HepG2 (cell line): ENCODE measurements around the gene ITGAV. TPM values are rescaled to one million over a fixed set of nuclear protein-coding genes. Genes with fewer than 3 reads are reported as not detected.

Experiments used
- ATAC-seq: fragments of 200-7000 bp; cut with Tn5 transposase; 3 replicates; pipeline ENCODE4 v1.9.1; 2020; ENCODE audit warnings: mild to moderate bottlenecking, moderate library complexity
- BruUV-seq: library from RNA; stranded (reverse); fragments of 400-500 nt; replicated peaks from 2 replicates; lab custom pipeline; 2021; lab: Mats Ljungman, UMichigan
- CTCF ChIA-PET: fragments of 300-600 bp; formaldehyde crosslinking; extraction: SDS; loops from one replicate; lab custom pipeline; 2021; ENCODE audit warnings: low total read pairs, inconsistent platforms, low intra/inter-chr PET ratio; lab: Yijun Ruan, JAX
- POLR2A ChIA-PET: fragments of 350-600 bp; sonication (Branson Sonifier 250); formaldehyde crosslinking; loops from one replicate; lab custom pipeline; 2020; ENCODE audit warnings: antibody characterized with exemption, inconsistent platforms; lab: Yijun Ruan, JAX
- DNase-seq: peaks from one replicate; pipeline ENCODE4 v3.0.0-alpha.2; 2015; ENCODE audit warnings: low spot score
- FAIRE-seq: peaks from 3 replicates; lab custom pipeline; 2011; peaks lifted over from hg19 to GRCh38; lab: Jason Lieb, UNC
- H2AFZ ChIP-seq: one replicate; pipeline ENCODE4 v1.6.1; 2011; ENCODE audit warnings: low read length, inconsistent platforms
- H3K27ac ChIP-seq: fragments of 300-600 bp; 3 replicates; pipeline ENCODE4 v1.8.0; 2011; ENCODE audit warnings: mixed run types, mild to moderate bottlenecking, mixed read lengths, low read length, inconsistent platforms; ENCODE audit not compliant: insufficient read depth; ENCODE audit errors: extremely low read length
- H3K27me3 ChIP-seq, 2 experiments: fragments of 200-600 bp in 1 of 2; 2 replicates in 1 of 2; 3 replicates in 1 of 2; pipeline versions ENCODE4 v1.6.0 to v1.8.0; 2011; ENCODE audit warnings: low read length in 2 of 2, mild to moderate bottlenecking in 2 of 2, moderate library complexity in 2 of 2, inconsistent platforms in 1 of 2; ENCODE audit not compliant: insufficient read depth in 2 of 2, control insufficient read depth in 1 of 2
- H3K36me3 ChIP-seq, 2 experiments: fragments of 200-600 bp in 1 of 2; replicated peaks in 1 of 2; 2 replicates in 1 of 2; 3 replicates in 1 of 2; pipeline versions ENCODE4 v1.5.1 to v1.8.0; 2011; ENCODE audit warnings: low read length in 2 of 2, inconsistent platforms in 1 of 2; ENCODE audit not compliant: insufficient read depth in 2 of 2, control insufficient read depth in 1 of 2
- H3K4me1 ChIP-seq: 2 replicates; pipeline ENCODE4 v1.5.1; 2012; ENCODE audit warnings: low read length, inconsistent platforms; ENCODE audit not compliant: insufficient read depth
- H3K4me2 ChIP-seq: 2 replicates; pipeline ENCODE4 v1.6.0; 2011; ENCODE audit warnings: low read depth, low read length, inconsistent platforms
- H3K4me3 ChIP-seq, 3 experiments: fragments of 200-600 bp in 1 of 3; sonication (generic), shearing (Covaris generic) in 1 of 3; replicated peaks in 1 of 3; 2 replicates each; pipeline ENCODE4 v1.5.1; 2011 to 2016; ENCODE audit warnings: low read length in 3 of 3, inconsistent platforms in 2 of 3, low read depth in 2 of 3, mild to moderate bottlenecking in 2 of 3, control low read depth in 1 of 3, mixed read lengths in 1 of 3; ENCODE audit not compliant: insufficient read depth in 1 of 3
- H3K79me2 ChIP-seq: one replicate; pipeline ENCODE4 v1.6.1; 2011; ENCODE audit warnings: low read length, inconsistent platforms; ENCODE audit not compliant: insufficient read depth
- H3K9ac ChIP-seq: 2 replicates; pipeline ENCODE4 v1.6.0; 2011; ENCODE audit warnings: mild to moderate bottlenecking, low read depth, low read length, inconsistent platforms; ENCODE audit not compliant: insufficient read depth
- H3K9me3 ChIP-seq: 2 replicates; pipeline ENCODE4 v1.5.1; 2012; ENCODE audit warnings: mild to moderate bottlenecking, low read length
- H4K20me1 ChIP-seq: 2 replicates; pipeline ENCODE4 v1.6.0; 2011; ENCODE audit warnings: inconsistent platforms, mild to moderate bottlenecking, low read length, moderate library complexity; ENCODE audit not compliant: insufficient read depth
- ARID3A ChIP-seq: IDR thresholded peaks from 2 replicates; pipeline ENCODE4 v1.6.1; 2012; ENCODE audit warnings: low read depth, low read length, improper control_type of control experiment
- MLX ChIP-seq: IDR thresholded peaks from 2 replicates; pipeline ENCODE4 v1.6.1; 2016
- PBX2 ChIP-seq: IDR thresholded peaks from 2 replicates; pipeline ENCODE4 v1.6.1; 2016; ENCODE audit warnings: control low read depth
- RFXANK ChIP-seq: IDR thresholded peaks from 2 replicates; pipeline ENCODE4 v1.6.1; 2016
- ZBTB44 ChIP-seq: sonication (generic); formaldehyde crosslinking; IDR thresholded peaks from 2 replicates; pipeline ENCODE4 v1.4.0; 2020; ENCODE audit warnings: missing genetic modification reagents
- ZBTB8A ChIP-seq: sonication (generic); formaldehyde crosslinking; IDR thresholded peaks from 2 replicates; pipeline ENCODE4 v1.4.0; 2020; ENCODE audit warnings: mild to moderate bottlenecking, low read depth, missing genetic modification reagents, borderline replicate concordance
- ZFP1 ChIP-seq: IDR thresholded peaks from 2 replicates; pipeline ENCODE4 v1.6.1; 2016
- ZNF337 ChIP-seq: sonication (generic); formaldehyde crosslinking; IDR thresholded peaks from 2 replicates; pipeline ENCODE4 v1.5.1; 2020; ENCODE audit warnings: missing genetic modification reagents, low read depth, mild to moderate bottlenecking, borderline replicate concordance
- ZNF350 ChIP-seq: sonication (generic); formaldehyde crosslinking; IDR thresholded peaks from 2 replicates; pipeline ENCODE4 v1.4.0; 2020; ENCODE audit warnings: mild to moderate bottlenecking, low read depth, missing genetic modification reagents, borderline replicate concordance
- ZNF512 ChIP-seq: sonication (generic); formaldehyde crosslinking; IDR thresholded peaks from 2 replicates; pipeline ENCODE4 v1.4.0; 2020; ENCODE audit warnings: mild to moderate bottlenecking, missing genetic modification reagents
- ZNF577 ChIP-seq: sonication (generic); formaldehyde crosslinking; IDR thresholded peaks from 2 replicates; pipeline ENCODE4 v1.4.0; 2020; ENCODE audit warnings: mild to moderate bottlenecking, low read depth, missing genetic modification reagents, borderline replicate concordance
- ZNF644 ChIP-seq: IDR thresholded peaks from 2 replicates; pipeline ENCODE4 v1.6.1; 2016; ENCODE audit warnings: low read depth
- ZNF780A ChIP-seq: sonication (generic); formaldehyde crosslinking; IDR thresholded peaks from 2 replicates; pipeline ENCODE4 v1.8.0; 2022; ENCODE audit warnings: mild to moderate bottlenecking, missing genetic modification reagents, moderate library complexity
- WGBS: methylation state at CpG from one replicate; pipeline ENCODE4 v1.1.6; 2017; ENCODE audit warnings: low lambda C conversion rate; 5-methylcytosine and 5-hydroxymethylcytosine counted together
- in situ Hi-C: cut with HindIII; loops from 2 replicates; pipeline ENCODE4 v1.10.0; 2017; ENCODE audit warnings: low pct_unique_long_range_greater_than_20kb; ENCODE audit not compliant: extremely low pct_ligation_motif_present
- intact Hi-C: fragments of 100-400 bp; cut with micrococcal nuclease; formaldehyde crosslinking; loops from one replicate; pipeline ENCODE4 v1.10.0; 2022; ENCODE audit not compliant: unreplicated experiment
- polyA plus RNA-seq, 8 experiments: library from polyadenylated mRNA; depleted of rRNA in 3 of 8; stranded (reverse) in 7 of 8; unstranded in 1 of 8; fragments of >200 nt; fragmentation: Illumina TruSeq in 4 of 8; extraction: Trizol in 4 of 8; gene quantifications; 2 replicates each; pipeline versions ENCODE4 v1.2.1 to v1.2.3, GENCODE V29; 2011 to 2016; ENCODE audit warnings: low read depth in 4 of 8, missing spikeins in 1 of 8, mixed read lengths in 1 of 8; ENCODE audit not compliant: insufficient read depth in 1 of 8
- total RNA-seq, 5 experiments: library from RNA; depleted of rRNA; stranded (reverse); fragments of >200 nt; fragmentation: Illumina TruSeq; extraction: Trizol; gene quantifications; 2 replicates each; pipeline ENCODE4 v1.2.3, GENCODE V29; 2016; ENCODE audit warnings: low read depth in 1 of 5

ITGAV gene
- total and polyA plus RNA-seq, 2 of the 13 experiments (the other 11 are each of a cell fraction or from before 2014, with no cell fraction given): 59.1 to 60.4 TPM

- TF ChIP-seq ZNF577 (CRISPR knock-in tag): no peak
- TF ChIP-seq, all 625 proteins: peak for 0
These were observed 126.1 kb downstream of the ITGAV start (continued) for GRCh38 chr2:186716004-186716403.

- Histone ChIP-seq H3K27ac (no peak overlapping the region), H3K9me3 (no peaks in the 10 kb centered on the region), H3K4me3 (no peak overlapping the region), H3K36me3 (no peaks in the 10 kb centered on the region), H3K4me2 (no peak overlapping the region), H3K4me1 (no peaks in the 10 kb centered on the region), H3K9ac (no peak overlapping the region), H2AFZ (no peak overlapping the region), H3K79me2 (no peaks in the 10 kb centered on the region), H4K20me1 (no peaks in the 10 kb centered on the region), H3K27me3 (no peaks in the 10 kb centered on the region)
- no peak for TF ChIP-seq ZNF512
- no peak for TF ChIP-seq ARID3A
- TF ChIP-seq RFXANK (CRISPR knock-in tag): no peak
- TF ChIP-seq ZNF337 (CRISPR knock-in tag): no peak
- TF ChIP-seq PBX2 (CRISPR knock-in tag): no peak
- no peak for TF ChIP-seq ZNF644 (CRISPR knock-in tag)
- TF ChIP-seq ZBTB44: no peak
- no peak for TF ChIP-seq ZNF350
- TF ChIP-seq ZBTB8A (CRISPR knock-in tag): no peak
- TF ChIP-seq ZFP1 (CRISPR knock-in tag): no peak
- no peak for TF ChIP-seq ZNF780A (CRISPR knock-in tag)
- no peak for TF ChIP-seq MLX (CRISPR knock-in tag)
- in situ Hi-C loops: no loop called here
- intact Hi-C loops: no loop called here
- FAIRE-seq (no peak), DNase-seq (no peak), ATAC-seq (no peak)
- POLR2A ChIA-PET: no interaction called here
- WGBS: 24% methylated on average over 2 of the region's 2 CpGs
- BruUV-seq: no TSS peak
- CTCF ChIA-PET: no interaction called here
These were observed 127.0 kb downstream of the ITGAV start for GRCh38 chr2:186716899-186717298.
